ENCODE data around the gene SFT2D1.

GRCh38 chr6:166387642-166388289 lies 45.4 kb upstream of the SFT2D1 start:
- TF ChIP-seq CTCF (IDR thresholded peaks at IDR 0.05): no peak
- no peak for TF ChIP-seq POLR2A (IDR thresholded peaks at IDR 0.05)
